ENCODE data around the gene SH3TC2. TPM values are rescaled to one million over a fixed set of nuclear protein-coding genes. Genes with fewer than 3 reads are reported as not detected.

Gene SH3TC2
- total RNA-seq, 1 donor from 2014 or later: not detected

- no peaks in the 10 kb centered on the region for H3K36me3 Mint-ChIP-seq (ENCODE audit: low read depth)
- H3K9me3 Mint-ChIP-seq: no peaks in the 10 kb centered on the region
- no peaks in the 10 kb centered on the region for H3K4me1 Mint-ChIP-seq (ENCODE audit: low read depth)
- no peak for DNase-seq (ENCODE audit: low spot score)
- intact Hi-C loops (cut with micrococcal nuclease): no loop called here
- no peak overlapping the region for H3K4me3 Mint-ChIP-seq (ENCODE audit: low read depth)
- no peak overlapping the region for H3K27ac Mint-ChIP-seq
- peaks cover 11% of the 10 kb centered on the region for H3K27me3 Mint-ChIP-seq (ENCODE audit: low read depth)
Observed at GRCh38 chr5:148970876-148971275, 92.0 kb downstream of the SH3TC2 start.

- Mint-ChIP-seq H3K4me3 (ENCODE audit: low read depth) (no peak overlapping the region), H3K9me3 (no peaks in the 10 kb centered on the region), H3K27me3 (ENCODE audit: low read depth) (peaks cover 11% of the 10 kb centered on the region), H3K27ac (no peak overlapping the region), H3K4me1 (ENCODE audit: low read depth) (no peaks in the 10 kb centered on the region), H3K36me3 (ENCODE audit: low read depth) (no peaks in the 10 kb centered on the region)
- intact Hi-C loops (cut with micrococcal nuclease): no loop called here
- no peak for DNase-seq (ENCODE audit: low spot score)
Observed at GRCh38 chr5:148970228-148970627, 92.6 kb downstream of the SH3TC2 start.

GRCh38 chr5:148969291-148969690, 93.6 kb downstream of the SH3TC2 start:
- peaks cover 11% of the 10 kb centered on the region for H3K27me3 Mint-ChIP-seq (ENCODE audit: low read depth)
- H3K9me3 Mint-ChIP-seq: no peaks in the 10 kb centered on the region
- no peaks in the 10 kb centered on the region for H3K4me1 Mint-ChIP-seq (ENCODE audit: low read depth)
- H3K36me3 Mint-ChIP-seq (ENCODE audit: low read depth): no peaks in the 10 kb centered on the region
- no peak for DNase-seq (ENCODE audit: low spot score)
- H3K4me3 Mint-ChIP-seq (ENCODE audit: low read depth): no peak overlapping the region
- intact Hi-C loops (cut with micrococcal nuclease): no loop called here
- H3K27ac Mint-ChIP-seq: no peak overlapping the region

- Mint-ChIP-seq H3K4me1 (ENCODE audit: low read depth) (peaks cover 4% of the 10 kb centered on the region), H3K27me3 (ENCODE audit: low read depth) (peaks cover 7% of the 10 kb centered on the region), H3K27ac (no peak overlapping the region), H3K4me3 (ENCODE audit: low read depth) (no peak overlapping the region), H3K36me3 (ENCODE audit: low read depth) (no peaks in the 10 kb centered on the region), H3K9me3 (no peaks in the 10 kb centered on the region)
- DNase-seq (ENCODE audit: low spot score): no peak
- intact Hi-C loops (cut with micrococcal nuclease): no loop called here
Observed at GRCh38 chr5:148968311-148968710, 94.6 kb downstream of the SH3TC2 start.

GRCh38 chr5:148967783-148968182, 95.1 kb downstream of the SH3TC2 start:
- intact Hi-C loops (cut with micrococcal nuclease): no loop called here
- Mint-ChIP-seq H3K4me1 (ENCODE audit: low read depth) (peaks cover 4% of the 10 kb centered on the region), H3K9me3 (no peaks in the 10 kb centered on the region), H3K27me3 (ENCODE audit: low read depth) (peaks cover 7% of the 10 kb centered on the region), H3K27ac (no peak overlapping the region), H3K36me3 (ENCODE audit: low read depth) (no peaks in the 10 kb centered on the region), H3K4me3 (ENCODE audit: low read depth) (no peak overlapping the region)
- DNase-seq (ENCODE audit: low spot score): no peak

GRCh38 chr5:148966938-148967337, 95.9 kb downstream of the SH3TC2 start:
- H3K4me3 Mint-ChIP-seq (ENCODE audit: low read depth): no peak overlapping the region
- H3K36me3 Mint-ChIP-seq (ENCODE audit: low read depth): no peaks in the 10 kb centered on the region
- no peak overlapping the region for H3K27ac Mint-ChIP-seq
- intact Hi-C loops (cut with micrococcal nuclease): no loop called here
- H3K9me3 Mint-ChIP-seq: no peaks in the 10 kb centered on the region
- H3K27me3 Mint-ChIP-seq (ENCODE audit: low read depth): peaks cover 7% of the 10 kb centered on the region
- DNase-seq (ENCODE audit: low spot score): no peak
- peaks cover 4% of the 10 kb centered on the region for H3K4me1 Mint-ChIP-seq (ENCODE audit: low read depth)

GRCh38 chr5:148966348-148966747, 96.5 kb downstream of the SH3TC2 start:
- intact Hi-C loops (cut with micrococcal nuclease): no loop called here
- H3K36me3 Mint-ChIP-seq (ENCODE audit: low read depth): no peaks in the 10 kb centered on the region
- DNase-seq (ENCODE audit: low spot score): no peak
- H3K27ac Mint-ChIP-seq: no peak overlapping the region
- H3K27me3 Mint-ChIP-seq (ENCODE audit: low read depth): peaks cover 7% of the 10 kb centered on the region
- H3K4me3 Mint-ChIP-seq (ENCODE audit: low read depth): no peak overlapping the region
- H3K4me1 Mint-ChIP-seq (ENCODE audit: low read depth): peaks cover 4% of the 10 kb centered on the region
- no peaks in the 10 kb centered on the region for H3K9me3 Mint-ChIP-seq

- intact Hi-C loops (cut with micrococcal nuclease): no loop called here
- DNase-seq (ENCODE audit: low spot score): no peak
Observed at GRCh38 chr5:148965511-148966265, 97.2 kb downstream of the SH3TC2 start.

GRCh38 chr5:148963664-148964063, 99.2 kb downstream of the SH3TC2 start:
- intact Hi-C loops (cut with micrococcal nuclease): no loop called here
- no peak overlapping the region for H3K4me3 Mint-ChIP-seq (ENCODE audit: low read depth)
- no peaks in the 10 kb centered on the region for H3K9me3 Mint-ChIP-seq
- H3K27me3 Mint-ChIP-seq (ENCODE audit: low read depth): peaks cover 9% of the 10 kb centered on the region
- no peaks in the 10 kb centered on the region for H3K36me3 Mint-ChIP-seq (ENCODE audit: low read depth)
- H3K27ac Mint-ChIP-seq: no peak overlapping the region
- peaks cover 4% of the 10 kb centered on the region for H3K4me1 Mint-ChIP-seq (ENCODE audit: low read depth)
- no peak for DNase-seq (ENCODE audit: low spot score)

More at GRCh38 chr5:148965511-148966265, 97.2 kb downstream of the SH3TC2 start:
- peaks cover 4% of the 10 kb centered on the region for H3K4me1 Mint-ChIP-seq (ENCODE audit: low read depth)
- H3K9me3 Mint-ChIP-seq: no peaks in the 10 kb centered on the region
- H3K27me3 Mint-ChIP-seq (ENCODE audit: low read depth): peaks cover 7% of the 10 kb centered on the region
- H3K27ac Mint-ChIP-seq: no peak overlapping the region
- H3K4me3 Mint-ChIP-seq (ENCODE audit: low read depth): no peak overlapping the region
- no peaks in the 10 kb centered on the region for H3K36me3 Mint-ChIP-seq (ENCODE audit: low read depth)

GRCh38 chr5:148962761-148963324, 100.0 kb downstream of the SH3TC2 start:
- no peak overlapping the region for H3K27ac Mint-ChIP-seq
- H3K4me1 Mint-ChIP-seq (ENCODE audit: low read depth): peaks cover 4% of the 10 kb centered on the region
- no peaks in the 10 kb centered on the region for H3K36me3 Mint-ChIP-seq (ENCODE audit: low read depth)
- H3K9me3 Mint-ChIP-seq: no peaks in the 10 kb centered on the region
- H3K27me3 Mint-ChIP-seq (ENCODE audit: low read depth): peaks cover 8% of the 10 kb centered on the region
- intact Hi-C loops (cut with micrococcal nuclease): no loop called here
- no peak overlapping the region for H3K4me3 Mint-ChIP-seq (ENCODE audit: low read depth)
- DNase-seq (ENCODE audit: low spot score): no peak

GRCh38 chr5:148962200-148962550, 100.7 kb downstream of the SH3TC2 start:
- intact Hi-C loops (cut with micrococcal nuclease): no loop called here
- Mint-ChIP-seq H3K4me1 (ENCODE audit: low read depth) (peaks cover 4% of the 10 kb centered on the region), H3K27ac (no peak overlapping the region)

GRCh38 chr5:148961261-148962199, 101.3 kb downstream of the SH3TC2 start:
- no peaks in the 10 kb centered on the region for H3K36me3 Mint-ChIP-seq (ENCODE audit: low read depth)
- peaks cover 4% of the 10 kb centered on the region for H3K4me1 Mint-ChIP-seq (ENCODE audit: low read depth)
- intact Hi-C loops (cut with micrococcal nuclease): no loop called here
- H3K27me3 Mint-ChIP-seq (ENCODE audit: low read depth): peaks cover 5% of the 10 kb centered on the region
- no peak overlapping the region for H3K4me3 Mint-ChIP-seq (ENCODE audit: low read depth)
- no peak for DNase-seq (ENCODE audit: low spot score)
- no peak overlapping the region for H3K27ac Mint-ChIP-seq
- H3K9me3 Mint-ChIP-seq: no peaks in the 10 kb centered on the region

More at GRCh38 chr5:148962200-148962550, 100.7 kb downstream of the SH3TC2 start:
- Mint-ChIP-seq H3K27me3 (ENCODE audit: low read depth) (peaks cover 5% of the 10 kb centered on the region), H3K36me3 (ENCODE audit: low read depth) (no peaks in the 10 kb centered on the region), H3K4me3 (ENCODE audit: low read depth) (no peak overlapping the region), H3K9me3 (no peaks in the 10 kb centered on the region)
- no peak for DNase-seq (ENCODE audit: low spot score)
